Suprapubic skin (tissue), 4 donors: Measurements from ENCODE around the gene ATIC. TPM values are rescaled to one million over a fixed set of nuclear protein-coding genes. Genes with fewer than 3 reads are reported as not detected.
A peak's percentile ranks its signal among the peaks of the same experiment; 100 is the strongest.
"Not testable (repeated sequence)": the region's sequence is repeated elsewhere in the genome, so short reads cannot be mapped to it uniquely, and the experiment has no call there.

Experiments
- DNase-seq, 2 donors: peaks; one replicate each; pipeline ENCODE4 v3.0.0-alpha.2; 2019; ENCODE audit warnings: low spot score in 2 of 2
- H3K27ac ChIP-seq: fragments of 200-600 bp; sonication (generic); one replicate; pipeline ENCODE4 v1.5.1; 2019
- H3K27me3 ChIP-seq: fragments of 200-600 bp; sonication (generic); one replicate; pipeline ENCODE4 v1.5.1; 2019
- H3K36me3 ChIP-seq: fragments of 200-600 bp; sonication (generic); one replicate; pipeline ENCODE4 v1.5.1; 2019
- H3K4me1 ChIP-seq: fragments of 200-600 bp; sonication (generic); one replicate; pipeline ENCODE4 v1.5.1; 2019
- H3K4me3 ChIP-seq: fragments of 200-600 bp; sonication (generic); one replicate; pipeline ENCODE4 v1.5.1; 2019; ENCODE audit warnings: mild to moderate bottlenecking
- H3K9me3 ChIP-seq: fragments of 200-600 bp; sonication (generic); one replicate; pipeline ENCODE4 v1.5.1; 2019
- CTCF ChIP-seq, 2 donors: fragments of 200-600 bp in 1 of 2; fragments of 450-650 bp in 1 of 2; sonication (generic) in 1 of 2; IDR thresholded peaks; one replicate each; pipeline ENCODE4 v1.5.1; 2016 to 2019; ENCODE audit warnings: antibody characterized with exemption in 2 of 2, mild to moderate bottlenecking in 1 of 2, moderate library complexity in 1 of 2
- EP300 ChIP-seq: sonication (generic); formaldehyde crosslinking; IDR thresholded peaks from one replicate; pipeline ENCODE4 v1.6.1; 2017; ENCODE audit warnings: antibody characterized with exemption
- POLR2A ChIP-seq, 2 donors: fragments of 450-650 bp; IDR thresholded peaks; one replicate each; pipeline ENCODE4 v1.6.1; 2017; ENCODE audit warnings: antibody characterized with exemption in 2 of 2, mild to moderate bottlenecking in 2 of 2, moderate library complexity in 2 of 2
- POLR2AphosphoS5 ChIP-seq, 3 donors: sonication (generic); formaldehyde crosslinking; IDR thresholded peaks; one replicate each; pipeline ENCODE4 v1.6.1; 2017; ENCODE audit warnings: antibody characterized with exemption in 3 of 3
- WGBS: methylation state at CpG from one replicate; pipeline ENCODE4 v1.1.5; 2018; 5-methylcytosine and 5-hydroxymethylcytosine counted together
- total RNA-seq, 4 donors: library from RNA; depleted of rRNA; stranded (reverse); fragments of >200 nt; gene quantifications; one replicate each; pipeline ENCODE4 v1.1.0, GENCODE V29; 2016

Gene ATIC
- total RNA-seq, 4 donors from 2014 or later: 22.7 to 49.8 (median 29.8) TPM

- WGBS: 88% methylated on average over 3 of the region's 3 CpGs
- Histone ChIP-seq H3K9me3 (no peaks in the 10 kb centered on the region), H3K4me3 (no peak overlapping the region), H3K36me3 (no peaks in the 10 kb centered on the region), H3K27ac (no peak overlapping the region), H3K4me1 (no peaks in the 10 kb centered on the region), H3K27me3 (no peaks in the 10 kb centered on the region)
- TF ChIP-seq POLR2A (IDR thresholded peaks at IDR 0.05) (no peak), POLR2AphosphoS5 (IDR thresholded peaks at IDR 0.05) (no peak), EP300 (no peak), CTCF (IDR thresholded peaks at IDR 0.05) (no peak)
- no peak for DNase-seq
Measured at GRCh38 chr2:215290980-215291599, 20.8 kb upstream of the ATIC start.

GRCh38 chr2:215293879-215294278, 18.0 kb upstream of the ATIC start:
- WGBS: 61% methylated on average over 4 of the region's 4 CpGs
- Histone ChIP-seq H3K4me1 (no peaks in the 10 kb centered on the region), H3K36me3 (no peaks in the 10 kb centered on the region), H3K27me3 (no peaks in the 10 kb centered on the region), H3K4me3 (no peak overlapping the region), H3K9me3 (no peaks in the 10 kb centered on the region), H3K27ac (no peak overlapping the region)
- DNase-seq: no peak
- TF ChIP-seq POLR2A (IDR thresholded peaks at IDR 0.05): no peak
- TF ChIP-seq CTCF (IDR thresholded peaks at IDR 0.05): no peak
- no peak for TF ChIP-seq POLR2AphosphoS5 (IDR thresholded peaks at IDR 0.05)

- no peak for TF ChIP-seq EP300
- no peak for TF ChIP-seq POLR2A (IDR thresholded peaks at IDR 0.05)
- TF ChIP-seq CTCF (IDR thresholded peaks at IDR 0.05): no peak
- no peak for TF ChIP-seq POLR2AphosphoS5 (IDR thresholded peaks at IDR 0.05)
- H3K9me3 ChIP-seq: peaks cover 4% of the 10 kb centered on the region
- H3K27ac ChIP-seq: no peak overlapping the region
- WGBS: 92% methylated on average over 6 of the region's 6 CpGs
- no peak for DNase-seq
- no peaks in the 10 kb centered on the region for H3K4me1 ChIP-seq
- H3K36me3 ChIP-seq: no peaks in the 10 kb centered on the region
- no peaks in the 10 kb centered on the region for H3K27me3 ChIP-seq
- no peak overlapping the region for H3K4me3 ChIP-seq
Measured at GRCh38 chr2:215299337-215299859, 12.5 kb upstream of the ATIC start.

DNA sequence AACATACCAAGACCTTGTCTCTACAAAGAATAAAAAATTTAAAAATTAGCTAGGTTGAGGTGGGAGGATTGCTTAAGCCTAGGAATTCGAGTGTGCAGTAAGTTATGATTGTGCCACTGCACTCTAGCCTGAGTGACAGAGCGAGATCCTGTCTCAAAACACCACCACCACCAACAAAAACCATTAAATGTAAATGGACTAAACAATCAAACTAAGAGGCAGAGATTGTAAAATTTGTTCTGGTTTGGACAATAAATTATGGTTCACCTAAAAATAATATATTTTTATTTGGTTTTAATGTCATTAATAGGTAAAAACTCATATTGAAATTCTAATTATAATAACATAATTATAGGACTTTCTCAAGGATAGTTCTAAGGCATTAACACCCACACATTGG, 9.9 kb upstream of the ATIC start:
- H3K9me3 ChIP-seq: peaks cover 4% of the 10 kb centered on the region
- no peak overlapping the region for H3K4me3 ChIP-seq
- 84% methylated on average over 2 of the region's 2 CpGs for WGBS
- no peaks in the 10 kb centered on the region for H3K36me3 ChIP-seq
- H3K27me3 ChIP-seq: no peaks in the 10 kb centered on the region
- no peak for DNase-seq
- H3K27ac ChIP-seq: no peak overlapping the region
- H3K4me1 ChIP-seq: no peaks in the 10 kb centered on the region
- TF ChIP-seq POLR2A (IDR thresholded peaks at IDR 0.05) (no peak), POLR2AphosphoS5 (IDR thresholded peaks at IDR 0.05) (no peak), EP300 (no peak), CTCF (IDR thresholded peaks at IDR 0.05) (no peak)

- H3K36me3 ChIP-seq, H3K9me3 ChIP-seq, DNase-seq, H3K27me3 ChIP-seq: not testable (repeated sequence)
- Histone ChIP-seq H3K27ac (peak overlapping the region; percentile 86), H3K4me1 (peaks cover 23% of the 10 kb centered on the region), H3K4me3 (peak overlapping the region; percentile 83)
- 45% methylated on average over 13 of the region's 13 CpGs for WGBS
Measured at GRCh38 chr2:215311259-215311624, 617 bp upstream of the ATIC start.

- Histone ChIP-seq H3K9me3 (no peaks in the 10 kb centered on the region), H3K36me3 (peaks cover 6% of the 10 kb centered on the region), H3K27me3 (no peaks in the 10 kb centered on the region), H3K4me3 (no peak overlapping the region), H3K27ac (no peak overlapping the region), H3K4me1 (peaks cover 23% of the 10 kb centered on the region)
- DNase-seq: no peak
- TF ChIP-seq POLR2AphosphoS5 (IDR thresholded peaks at IDR 0.05) (no peak), POLR2A (IDR thresholded peaks at IDR 0.05) (no peak), EP300 (no peak), CTCF (IDR thresholded peaks at IDR 0.05) (no peak)
- 85% methylated on average over 4 of the region's 4 CpGs for WGBS
Measured at GRCh38 chr2:215313255-215313613, 1.4 kb downstream of the ATIC start.
